Chondrocyte (in vitro differentiated cells): ENCODE results near the gene OAS3. TPM values are rescaled to one million over a fixed set of nuclear protein-coding genes. Genes with fewer than 3 reads are reported as not detected.
"Not testable (repeated sequence)": the region's sequence is repeated elsewhere in the genome, so short reads cannot be mapped to it uniquely, and the experiment has no call there.

ENCODE experiments used
- DNase-seq: peaks from one replicate; pipeline ENCODE4 v3.0.0; 2021; ENCODE audit warnings: mixed read lengths, low spot score
- H3K27ac Mint-ChIP-seq: one replicate; pipeline ENCODE4 v1.8.0; 2021; ENCODE audit warnings: mild to moderate bottlenecking, moderate library complexity, mixed read lengths; ENCODE audit not compliant: unreplicated experiment
- H3K27me3 Mint-ChIP-seq: 2 replicates; pipeline ENCODE4 v1.8.0; 2021; ENCODE audit warnings: low read depth, mixed read lengths
- H3K36me3 Mint-ChIP-seq: 2 replicates; pipeline ENCODE4 v1.8.0; 2021; ENCODE audit warnings: low read depth, mixed read lengths
- H3K4me1 Mint-ChIP-seq: 2 replicates; pipeline ENCODE4 v1.8.0; 2021; ENCODE audit warnings: low read depth, mild to moderate bottlenecking, mixed read lengths
- H3K4me3 Mint-ChIP-seq: one replicate; pipeline ENCODE4 v1.8.0; 2021; ENCODE audit warnings: mild to moderate bottlenecking, moderate library complexity, mixed read lengths; ENCODE audit not compliant: unreplicated experiment
- H3K9me3 Mint-ChIP-seq: 2 replicates; pipeline ENCODE4 v1.8.0; 2021; ENCODE audit warnings: low read depth, mixed read lengths
- total RNA-seq: library from RNA; stranded (reverse); gene quantifications from 3 replicates; pipeline ENCODE4 v1.2.1, GENCODE V29; 2021
- TF ChIP-seq, protein P1 (sequence below): fragments of 200-600 bp; sonication (generic); IDR thresholded peaks from 2 replicates; pipeline ENCODE4 v1.5.0; 2021; ENCODE audit warnings: antibody characterized with exemption, mild to moderate bottlenecking, moderate library complexity

OAS3 gene
- total RNA-seq, 1 donor from 2014 or later, result 0.55 TPM

DNA sequence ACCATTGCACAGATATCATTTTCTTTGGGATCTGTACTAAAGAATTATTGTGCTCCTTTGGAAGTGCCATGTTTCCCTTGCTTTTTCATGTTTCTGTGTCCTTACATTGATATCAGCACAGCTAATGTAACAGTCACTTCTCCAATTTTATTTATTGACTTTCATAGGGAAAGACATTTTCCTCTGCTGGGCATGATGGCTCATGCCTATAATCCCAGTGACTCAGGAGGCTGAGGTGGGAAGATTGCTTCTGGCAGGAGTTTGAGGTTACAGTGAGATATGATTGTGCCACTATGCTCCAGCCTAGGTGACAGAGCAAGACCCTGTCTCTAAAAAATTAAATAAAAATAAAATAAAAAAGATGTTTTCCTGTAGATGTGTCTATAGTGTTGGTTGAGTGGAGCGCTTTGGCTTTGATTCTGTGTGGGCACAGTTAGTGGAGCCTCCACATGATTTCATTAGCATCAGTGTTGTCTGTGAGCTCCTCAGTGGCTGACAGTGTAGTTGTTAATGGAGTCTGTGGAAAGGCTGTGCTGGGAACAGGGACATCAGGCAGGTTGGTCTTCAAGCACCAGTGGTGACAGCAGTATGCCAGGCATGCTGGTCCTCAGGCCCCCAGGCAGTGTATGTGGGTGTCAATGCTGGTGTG is 47.5 kb downstream of the OAS3 start:
- Mint-ChIP-seq H3K27ac (no peak overlapping the region), H3K4me1 (no peaks in the 10 kb centered on the region), H3K4me3 (no peak overlapping the region), H3K36me3 (peaks cover 2% of the 10 kb centered on the region), H3K27me3 (peaks cover 20% of the 10 kb centered on the region), H3K9me3 (peaks cover 31% of the 10 kb centered on the region)
- DNase-seq, result no peak
- TF ChIP-seq, protein P1, sequence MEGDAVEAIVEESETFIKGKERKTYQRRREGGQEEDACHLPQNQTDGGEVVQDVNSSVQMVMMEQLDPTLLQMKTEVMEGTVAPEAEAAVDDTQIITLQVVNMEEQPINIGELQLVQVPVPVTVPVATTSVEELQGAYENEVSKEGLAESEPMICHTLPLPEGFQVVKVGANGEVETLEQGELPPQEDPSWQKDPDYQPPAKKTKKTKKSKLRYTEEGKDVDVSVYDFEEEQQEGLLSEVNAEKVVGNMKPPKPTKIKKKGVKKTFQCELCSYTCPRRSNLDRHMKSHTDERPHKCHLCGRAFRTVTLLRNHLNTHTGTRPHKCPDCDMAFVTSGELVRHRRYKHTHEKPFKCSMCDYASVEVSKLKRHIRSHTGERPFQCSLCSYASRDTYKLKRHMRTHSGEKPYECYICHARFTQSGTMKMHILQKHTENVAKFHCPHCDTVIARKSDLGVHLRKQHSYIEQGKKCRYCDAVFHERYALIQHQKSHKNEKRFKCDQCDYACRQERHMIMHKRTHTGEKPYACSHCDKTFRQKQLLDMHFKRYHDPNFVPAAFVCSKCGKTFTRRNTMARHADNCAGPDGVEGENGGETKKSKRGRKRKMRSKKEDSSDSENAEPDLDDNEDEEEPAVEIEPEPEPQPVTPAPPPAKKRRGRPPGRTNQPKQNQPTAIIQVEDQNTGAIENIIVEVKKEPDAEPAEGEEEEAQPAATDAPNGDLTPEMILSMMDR, result no peak

DNA sequence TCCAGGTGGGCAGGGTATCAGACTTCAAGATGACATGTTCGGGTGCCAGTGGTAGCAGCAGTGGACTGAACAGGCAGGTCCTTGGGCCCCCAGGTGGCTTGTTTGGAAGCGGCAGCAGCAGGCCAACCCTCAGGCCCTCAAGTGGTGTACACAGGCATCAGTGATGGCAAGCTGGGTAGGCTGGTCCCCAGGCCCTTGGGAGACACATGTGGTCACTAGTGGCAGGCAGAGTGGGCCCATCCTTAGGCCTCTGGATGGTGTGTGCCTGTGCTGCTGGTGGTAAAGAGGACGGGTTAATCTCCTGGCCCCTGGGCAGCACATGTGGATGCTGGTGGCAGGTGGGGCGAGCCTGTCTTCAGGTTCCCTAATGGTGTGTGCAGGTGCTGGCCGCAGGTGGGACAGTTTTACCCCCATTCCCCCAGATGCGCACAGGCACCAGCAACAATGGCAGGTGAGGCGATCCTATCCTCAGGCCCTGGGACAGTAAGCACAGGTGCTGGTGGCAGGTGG is 48.1 kb downstream of the OAS3 start:
- Mint-ChIP-seq H3K27me3 (peaks cover 22% of the 10 kb centered on the region), H3K4me1 (no peaks in the 10 kb centered on the region)

DNA sequence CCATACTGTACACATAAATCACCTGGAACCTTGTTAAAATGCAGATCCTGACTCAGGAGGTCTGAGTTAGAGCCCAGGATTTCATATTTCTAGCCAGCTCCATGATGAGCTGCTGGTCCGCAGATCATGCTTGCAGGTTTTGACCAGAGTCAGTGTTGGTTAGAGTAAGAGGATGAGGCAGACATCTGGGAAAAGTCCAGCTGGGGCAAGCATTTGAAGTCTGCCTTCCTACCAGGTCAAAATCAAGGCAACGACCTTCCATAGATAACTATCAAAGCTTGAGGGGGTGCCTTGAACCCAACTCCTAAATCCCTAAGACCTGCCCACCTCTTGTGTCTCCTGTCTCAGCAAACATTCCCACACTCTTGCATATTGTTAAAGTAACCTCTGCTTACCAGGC is 49.3 kb downstream of the OAS3 start:
- H3K36me3 Mint-ChIP-seq, result peaks cover 2% of the 10 kb centered on the region
- TF ChIP-seq, protein P1, result no peak
- peaks cover 18% of the 10 kb centered on the region for H3K9me3 Mint-ChIP-seq
- H3K27ac Mint-ChIP-seq, result no peak overlapping the region
- peaks cover 21% of the 10 kb centered on the region for H3K27me3 Mint-ChIP-seq
- DNase-seq, result no peak
- H3K4me1 Mint-ChIP-seq, result no peaks in the 10 kb centered on the region
- no peak overlapping the region for H3K4me3 Mint-ChIP-seq

More for the DNA sequence above, 48.1 kb downstream of the OAS3 start:
- TF ChIP-seq, protein P1, result no peak
- DNase-seq, result no peak
- H3K27ac Mint-ChIP-seq, result no peak overlapping the region
- H3K4me3 Mint-ChIP-seq, result no peak overlapping the region
- H3K9me3 Mint-ChIP-seq, result peaks cover 30% of the 10 kb centered on the region
- H3K36me3 Mint-ChIP-seq, result peaks cover 2% of the 10 kb centered on the region

DNA sequence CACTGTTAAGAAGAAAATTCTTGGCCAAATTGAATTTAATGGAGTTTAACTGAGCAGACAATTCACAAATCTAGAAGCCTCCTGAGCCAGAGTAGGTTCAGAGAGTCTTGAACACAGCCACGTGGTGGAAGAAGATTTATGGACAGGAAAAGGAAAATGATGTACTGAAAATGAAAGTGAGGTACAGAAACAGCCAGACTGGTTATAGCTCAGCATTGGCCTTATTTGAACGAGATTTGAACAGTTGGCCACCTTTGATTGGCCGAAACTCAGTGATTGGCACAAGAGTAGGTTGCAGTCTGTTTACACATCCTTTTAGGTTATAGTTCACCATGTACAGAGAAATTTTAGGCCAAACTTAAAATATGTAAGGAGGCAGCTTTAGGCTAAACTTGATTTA is 50.0 kb downstream of the OAS3 start:
- peaks cover 16% of the 10 kb centered on the region for H3K9me3 Mint-ChIP-seq
- H3K27me3 Mint-ChIP-seq, result peaks cover 18% of the 10 kb centered on the region
- TF ChIP-seq, protein P1, result no peak
- peaks cover 2% of the 10 kb centered on the region for H3K36me3 Mint-ChIP-seq
- H3K4me3 Mint-ChIP-seq, result no peak overlapping the region
- H3K27ac Mint-ChIP-seq, result no peak overlapping the region
- no peak for DNase-seq
- no peaks in the 10 kb centered on the region for H3K4me1 Mint-ChIP-seq

DNA sequence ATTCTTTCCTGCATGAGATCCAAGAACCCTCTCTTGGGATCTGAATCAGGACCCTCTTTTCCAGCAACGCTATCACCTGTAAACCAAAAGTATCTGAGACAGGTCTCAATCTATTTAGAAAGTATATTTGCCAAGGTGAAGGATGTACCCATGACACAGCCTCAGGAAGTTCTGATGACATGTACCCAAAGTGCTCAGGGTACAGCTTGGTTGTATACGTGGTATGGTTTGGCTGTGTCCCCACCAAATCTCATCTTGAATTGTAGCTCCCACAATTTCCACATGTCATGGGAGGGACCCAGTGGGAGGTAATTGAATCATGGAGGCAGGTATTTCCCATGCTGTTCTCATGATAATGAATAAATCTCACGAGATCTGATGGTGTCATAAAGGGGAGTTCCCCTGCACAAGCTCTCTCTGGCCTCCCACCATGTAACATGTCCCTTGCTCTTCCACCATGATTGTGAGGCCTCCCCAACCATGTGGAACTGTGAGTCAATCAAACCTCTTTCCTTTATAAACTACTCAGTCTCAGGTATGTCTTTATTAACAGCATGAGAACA is 50.6 kb downstream of the OAS3 start:
- Mint-ChIP-seq H3K9me3 (peaks cover 16% of the 10 kb centered on the region), H3K27me3 (peaks cover 18% of the 10 kb centered on the region)
- H3K36me3 Mint-ChIP-seq, H3K4me1 Mint-ChIP-seq, H3K4me3 Mint-ChIP-seq, DNase-seq, H3K27ac Mint-ChIP-seq: not testable (repeated sequence)
